A673 (cell line): ENCODE data around the gene MRPS22.

Experiments
- CTCF ChIP-seq: fragments of 300-800, 200-600 bp; sonication (generic); conservative IDR thresholded peaks from 2 replicates; pipeline ENCODE4 v1.5.1; 2017; ENCODE audit warnings: low read depth, mild to moderate bottlenecking, antibody characterized with exemption, low read length, moderate library complexity, mixed read lengths
- EZH2 ChIP-seq: fragments of 200-600 bp; sonication (generic); IDR thresholded peaks from 2 replicates; pipeline ENCODE4 v1.6.1; 2017; ENCODE audit warnings: borderline replicate concordance, low read depth, mild to moderate bottlenecking, mixed read lengths, antibody characterized with exemption, low read length; ENCODE audit not compliant: poor library complexity, severe bottlenecking

DNA sequence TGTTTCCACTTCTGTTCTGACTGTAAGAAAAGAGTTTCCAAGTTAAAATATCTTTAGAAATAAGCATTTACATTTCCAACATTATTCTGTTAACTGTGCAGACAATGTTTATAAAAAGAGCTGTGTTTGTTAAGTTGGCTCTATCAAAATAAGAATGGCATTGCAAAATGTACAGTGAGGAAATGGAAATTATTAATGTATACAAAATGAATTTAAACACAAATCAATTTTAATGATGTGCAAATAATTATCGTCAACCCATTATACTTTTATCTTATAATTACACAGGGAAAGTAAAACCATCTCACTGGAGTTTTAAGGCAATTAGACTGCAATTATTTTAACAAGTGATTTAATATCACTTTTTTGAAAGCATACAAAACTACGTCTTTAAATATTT lies 17.5 kb downstream of the MRPS22 start:
- TF ChIP-seq CTCF (no peak), EZH2 (no peak)
